COLO668 (cell line): ENCODE data around the gene SIK1.
A peak's percentile ranks its signal among the peaks of the same experiment; 100 is the strongest.

Source experiments
- DNase-seq: peaks from one replicate; lab custom pipeline; 2025; ENCODE audit not compliant: unreplicated experiment; lab: John Stamatoyannopoulos, UW

Gene SIK1

GRCh38 chr21:43369124-43369523, 57.8 kb downstream of the SIK1 start:
- DNase-seq, result peak; percentile 78

- no peak for DNase-seq
Measured at GRCh38 chr21:43368685-43369084, 58.2 kb downstream of the SIK1 start.

- DNase-seq, result no peak
Measured at GRCh38 chr21:43367859-43368258, 59.1 kb downstream of the SIK1 start.

- DNase-seq, result no peak
Measured at GRCh38 chr21:43367296-43367695, 59.6 kb downstream of the SIK1 start.

GRCh38 chr21:43366656-43367055, 60.3 kb downstream of the SIK1 start:
- DNase-seq, result no peak

- no peak for DNase-seq
Measured at GRCh38 chr21:43365611-43366426, 61.1 kb downstream of the SIK1 start.

GRCh38 chr21:43364851-43365424, 62.0 kb downstream of the SIK1 start:
- DNase-seq, result peak; percentile 88
